NCI-H2196 treated with DMSO at 0.1 percent for 48 hours (cell line): Measurements from ENCODE around the gene UQCRC2.
A peak's percentile ranks its signal among the peaks of the same experiment; 100 is the strongest.
"Not testable (repeated sequence)": the region's sequence is repeated elsewhere in the genome, so short reads cannot be mapped to it uniquely, and the experiment has no call there.

Experiments used
- DNase-seq: peaks from one replicate; lab custom pipeline; 2025; ENCODE audit not compliant: unreplicated experiment; lab: John Stamatoyannopoulos, UW

Gene UQCRC2

DNA sequence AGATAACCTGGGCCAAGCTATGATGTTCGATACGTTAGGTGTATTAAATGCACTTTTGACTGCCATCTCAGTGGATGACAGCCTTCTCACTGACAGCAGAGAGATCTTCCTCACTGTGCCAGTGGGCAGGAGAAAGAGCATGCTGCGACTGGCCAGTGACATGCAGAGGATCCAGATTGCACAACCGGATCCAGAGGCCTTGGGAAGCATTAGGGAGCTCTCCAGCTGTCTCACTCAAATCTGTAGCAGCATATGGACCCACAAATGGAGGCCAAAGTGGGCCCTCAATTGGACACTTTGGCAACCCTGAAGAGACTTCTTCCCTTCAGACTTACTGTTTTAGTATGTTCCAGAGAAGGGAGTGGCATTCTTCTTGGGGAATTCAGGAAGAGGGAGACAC lies 26.9 kb downstream of the UQCRC2 start:
- no peak for DNase-seq

DNA sequence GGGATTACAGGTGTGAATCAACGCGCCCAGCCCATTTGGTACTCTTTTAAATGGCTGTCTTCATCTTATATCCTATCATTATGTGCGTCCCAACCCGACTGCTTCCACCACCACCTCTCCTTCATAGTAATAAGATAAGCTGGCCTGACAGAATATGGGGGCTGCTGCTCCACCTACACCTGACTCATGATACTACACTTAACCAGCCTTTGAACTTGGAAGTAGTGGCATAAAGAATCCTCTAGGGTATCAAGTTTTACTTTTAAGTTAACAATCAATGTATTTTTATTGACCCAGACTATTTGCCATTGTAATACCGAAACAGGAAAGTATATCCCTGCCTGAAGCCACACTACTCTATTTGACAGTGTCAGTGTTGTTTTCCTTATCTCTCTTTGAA lies 28.9 kb downstream of the UQCRC2 start:
- DNase-seq: no peak

DNA sequence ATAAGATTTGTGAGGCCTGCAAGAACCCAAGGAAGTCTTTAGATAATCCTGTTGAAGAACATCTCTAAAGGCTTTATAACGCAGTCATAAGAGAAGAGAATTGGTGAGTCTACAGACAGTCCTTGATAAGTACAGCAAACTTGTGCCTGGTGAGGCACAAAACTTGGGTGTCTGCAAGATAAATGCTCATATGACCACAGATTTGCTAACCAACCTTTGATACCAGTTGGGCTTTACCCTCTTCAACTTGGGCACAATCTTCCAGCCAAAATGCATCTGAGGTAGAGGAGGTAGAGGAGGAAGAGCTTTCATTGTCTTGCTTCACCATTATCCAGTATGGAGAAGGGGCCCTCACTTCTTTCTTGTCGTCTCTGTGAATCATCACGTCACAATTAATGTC lies 30.9 kb downstream of the UQCRC2 start:
- DNase-seq: no peak

DNA sequence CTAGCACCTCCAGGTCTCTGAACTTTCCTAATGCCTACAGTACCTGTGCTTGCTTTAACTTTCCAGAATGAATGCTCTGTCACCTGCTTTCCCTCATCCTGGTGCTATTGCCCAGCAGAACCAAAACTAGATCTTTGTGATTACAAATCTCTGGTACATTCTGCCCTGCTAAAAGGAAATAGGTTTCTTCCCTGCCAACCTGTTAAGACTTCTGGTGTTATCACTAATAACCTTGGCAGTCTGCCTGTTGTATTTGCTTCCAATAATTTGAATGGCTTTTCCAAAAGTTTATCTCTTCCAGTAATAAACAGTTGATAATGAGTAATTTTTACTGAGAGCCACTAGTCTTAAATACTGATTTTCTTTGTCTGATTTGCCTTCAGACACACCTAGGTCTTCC lies 32.4 kb downstream of the UQCRC2 start:
- no peak for DNase-seq

DNA sequence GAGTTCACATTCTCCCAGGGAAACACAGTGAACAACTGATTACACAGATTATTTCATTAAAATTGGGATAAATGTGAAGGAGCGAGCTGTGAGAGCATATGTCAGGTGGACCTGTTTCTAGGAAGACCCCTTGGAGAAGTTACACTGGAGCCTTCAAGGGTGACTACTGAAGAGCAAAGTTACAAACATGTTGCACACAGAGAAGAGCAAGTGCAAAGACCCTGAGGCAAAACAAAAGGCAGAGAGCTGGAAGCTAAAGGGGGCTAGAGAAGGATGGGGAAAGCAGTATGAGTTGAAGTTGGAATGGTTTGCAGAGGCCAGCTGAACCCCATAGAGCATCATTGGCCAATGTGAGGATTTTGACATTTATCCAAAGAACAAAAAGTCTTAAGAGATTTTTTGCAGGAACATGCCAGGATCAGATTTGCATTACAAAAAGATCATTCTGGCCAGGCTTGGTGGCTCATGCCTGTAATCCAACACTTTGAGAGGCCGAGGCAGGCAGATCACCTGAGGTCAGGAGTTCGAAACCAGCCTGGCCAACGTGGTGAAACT lies 33.6 kb downstream of the UQCRC2 start:
- DNase-seq: no peak

DNA sequence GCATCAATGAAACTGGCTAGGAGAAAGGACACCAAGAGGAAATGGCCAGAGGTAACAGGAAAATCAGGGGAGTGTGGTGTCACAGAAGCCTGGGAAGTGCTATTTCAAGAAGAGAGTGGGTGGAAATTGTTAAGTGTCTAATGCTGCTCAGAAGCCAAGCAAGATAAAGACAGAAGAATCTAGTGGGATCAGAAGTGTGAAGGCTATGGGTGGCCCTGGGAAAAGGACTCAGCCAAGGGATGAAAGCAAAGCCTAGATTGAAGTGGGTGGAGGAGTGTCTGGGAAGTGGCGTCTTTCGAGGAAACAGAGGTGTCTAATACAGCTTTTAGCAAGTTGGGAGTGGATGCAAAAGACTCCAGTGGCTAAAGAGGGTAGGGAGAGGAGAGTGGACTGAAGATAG lies 34.3 kb downstream of the UQCRC2 start:
- no peak for DNase-seq

DNA sequence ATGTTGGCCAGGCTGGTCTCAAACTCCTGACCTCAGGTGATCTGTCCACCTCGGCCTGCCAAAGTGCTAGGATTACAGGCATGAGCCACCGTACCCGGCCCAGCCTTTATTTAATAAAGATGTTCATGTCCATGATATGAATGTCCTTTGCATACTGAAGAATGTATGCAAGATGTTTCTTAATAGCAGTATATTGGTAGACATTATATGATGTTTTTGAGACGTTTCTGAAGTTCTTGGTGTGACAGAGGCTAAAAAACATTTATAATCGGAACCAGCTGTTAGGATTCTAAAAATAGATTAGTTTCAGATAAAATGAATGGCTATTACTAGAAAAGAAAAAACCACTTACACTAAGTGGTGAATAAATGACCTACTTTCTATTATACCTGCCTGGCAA lies 36.0 kb downstream of the UQCRC2 start:
- DNase-seq: no peak

DNA sequence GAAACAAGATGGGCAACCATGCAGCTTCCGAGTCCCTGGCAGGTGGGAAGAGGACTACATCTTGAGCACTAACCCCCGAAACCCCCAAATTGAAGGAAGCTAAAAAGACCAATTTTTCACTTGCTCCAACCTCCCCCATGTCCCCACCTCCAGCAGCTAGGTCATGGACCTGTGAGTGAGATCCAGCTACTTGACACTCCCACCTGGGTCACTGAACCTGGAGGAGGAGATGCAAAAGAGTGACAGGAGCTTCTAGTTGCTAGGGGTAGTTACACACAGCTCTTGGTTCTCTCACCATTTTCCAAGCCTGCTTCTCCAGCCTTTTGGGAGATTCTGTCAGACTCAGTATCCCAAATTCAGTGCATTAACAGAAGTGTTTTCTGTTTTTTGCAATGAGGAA lies 36.6 kb downstream of the UQCRC2 start:
- no peak for DNase-seq

DNA sequence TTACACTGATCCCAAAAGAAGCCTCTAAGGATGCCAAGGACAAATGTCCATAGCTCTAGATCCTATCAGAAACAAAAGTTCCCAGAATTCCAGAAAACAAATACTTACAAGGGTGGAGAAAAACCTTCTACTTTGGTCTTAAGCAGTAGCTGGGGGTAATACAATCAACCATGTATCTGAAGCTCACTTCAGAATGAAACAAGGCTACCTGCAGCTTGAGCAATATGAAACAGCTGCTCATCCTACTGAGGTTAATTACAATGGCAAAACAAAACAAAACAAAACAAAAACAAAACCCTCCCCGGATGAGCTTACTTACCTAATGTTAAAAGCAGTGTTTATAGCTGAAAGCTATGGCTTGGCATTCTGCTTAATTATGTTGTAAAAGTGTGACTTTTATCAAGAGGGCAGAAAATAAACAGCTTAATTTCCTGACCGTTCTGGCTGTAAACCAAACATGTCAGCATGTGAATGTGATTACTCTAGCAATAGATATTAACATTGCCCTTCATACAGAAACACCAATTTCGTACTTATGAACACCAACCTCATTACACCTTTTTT lies 37.3 kb downstream of the UQCRC2 start:
- DNase-seq: no peak

DNA sequence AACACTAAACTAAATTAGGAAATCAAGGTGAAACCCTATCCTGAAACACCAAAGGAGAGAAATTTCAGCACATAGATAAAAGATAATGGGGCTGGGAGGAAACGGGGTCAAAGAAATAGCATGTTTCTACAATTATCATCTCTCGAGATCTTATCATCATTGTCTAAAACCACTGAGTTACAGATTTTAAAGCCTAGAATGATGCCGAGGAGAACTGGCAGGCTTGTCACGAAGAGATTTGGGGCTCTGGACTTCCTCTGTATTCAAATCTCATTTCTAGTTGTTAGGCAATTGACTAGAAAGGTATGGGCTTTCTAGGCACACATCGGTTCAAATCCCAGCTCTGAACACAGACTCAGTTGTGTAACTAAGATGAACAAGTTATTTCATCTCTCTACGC lies 38.5 kb downstream of the UQCRC2 start:
- no peak for DNase-seq

DNA sequence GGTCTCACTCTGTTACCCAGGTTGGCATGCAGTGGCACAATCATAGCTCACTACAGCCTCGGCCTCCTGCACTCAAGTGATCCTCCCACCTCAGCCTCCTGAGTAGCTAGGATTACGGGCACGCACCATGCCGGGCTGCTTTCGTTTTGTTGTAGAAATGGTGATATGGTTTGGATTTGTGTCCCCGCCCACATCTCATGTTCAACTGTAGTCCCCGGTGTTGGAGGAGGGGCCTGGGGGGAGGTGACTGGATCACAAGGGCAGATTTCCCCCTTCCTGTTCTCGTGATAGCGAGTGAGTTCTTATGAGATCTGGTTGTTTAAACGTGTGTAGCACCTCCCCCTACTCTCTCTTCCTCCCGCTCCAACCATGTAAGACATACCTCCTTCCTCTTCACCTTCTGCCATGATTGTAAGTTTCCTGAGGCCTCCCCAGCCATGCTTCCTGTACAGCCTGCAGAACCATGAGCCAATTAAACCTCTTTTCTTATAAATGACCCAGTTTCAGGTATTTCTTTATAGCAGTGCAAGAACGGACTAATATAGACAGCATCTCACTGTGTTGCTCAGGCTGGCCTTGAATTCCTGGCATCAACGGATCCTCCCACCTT lies 41.8 kb downstream of the UQCRC2 start:
- no peak for DNase-seq

DNA sequence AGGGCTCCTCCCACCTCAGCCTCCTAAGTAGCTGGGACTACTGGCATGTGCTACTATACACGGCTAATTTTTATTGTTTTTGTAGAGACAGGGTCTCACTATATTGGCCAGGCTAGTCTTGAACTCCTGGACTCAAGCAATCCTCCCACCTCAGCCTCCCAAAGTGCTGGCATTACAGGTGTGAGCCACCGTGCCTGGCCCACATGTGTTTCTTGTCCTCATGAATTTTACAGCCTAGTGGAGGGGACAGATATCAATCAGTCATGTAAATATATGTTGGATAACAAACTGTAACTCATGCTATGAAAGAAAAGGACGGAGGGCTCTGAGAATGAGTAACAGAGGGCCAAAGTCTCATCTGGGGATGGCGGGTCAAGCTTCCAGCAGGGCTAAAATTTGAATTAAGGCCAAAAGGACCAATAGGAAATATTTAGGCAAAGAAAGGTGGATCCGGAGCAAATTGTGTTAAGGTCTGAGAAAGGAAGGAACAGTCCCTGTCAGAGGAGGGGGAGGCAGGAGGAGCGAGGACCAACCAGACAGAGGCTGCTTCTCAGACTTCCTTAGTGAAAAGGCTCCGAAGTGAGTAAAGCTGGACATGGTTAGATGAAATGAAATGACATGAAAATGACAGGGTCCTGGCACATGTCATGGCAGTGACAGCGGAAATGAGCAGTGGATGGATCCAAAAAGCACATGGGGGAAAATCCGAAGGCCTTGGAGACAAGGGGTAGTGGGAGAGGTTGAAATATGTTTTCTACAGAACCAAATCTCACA lies 43.9 kb downstream of the UQCRC2 start:
- no peak for DNase-seq

DNA sequence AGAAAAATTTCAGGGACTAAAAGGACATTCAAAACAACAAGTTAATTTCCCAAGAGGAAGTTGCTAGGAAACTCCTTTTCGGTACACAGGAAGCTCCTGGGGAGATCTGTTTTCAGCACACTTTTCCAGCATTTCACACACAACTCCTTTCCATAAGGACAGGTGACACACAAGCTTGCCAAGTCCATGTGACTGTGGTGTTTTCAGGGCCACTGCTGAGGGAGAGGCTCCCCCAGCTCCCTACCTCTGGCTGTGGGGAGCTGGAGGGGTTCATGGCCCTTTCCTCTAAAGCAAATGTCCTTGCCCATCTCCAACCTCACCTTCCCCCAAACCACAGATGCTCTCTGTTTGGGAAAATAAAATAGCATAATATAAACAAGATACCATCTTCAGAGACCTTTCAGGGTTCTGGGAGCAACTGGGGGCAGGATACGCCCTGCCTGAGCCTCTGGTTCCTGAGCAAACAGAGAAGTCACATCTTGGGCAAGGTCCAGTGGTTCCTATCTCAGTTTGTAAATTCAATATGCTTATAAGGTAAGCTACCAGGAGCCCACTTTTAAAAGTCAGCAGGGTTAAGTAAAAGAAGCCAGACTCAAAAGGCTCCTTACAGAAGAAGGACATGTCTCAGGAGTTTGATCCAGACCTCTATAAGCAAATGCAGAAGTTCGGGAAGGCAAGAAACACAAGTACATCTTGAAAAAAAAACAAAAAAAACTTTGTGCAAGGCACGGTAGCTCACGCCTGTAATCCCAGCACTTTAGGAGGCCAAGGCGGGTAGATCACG lies 44.7 kb downstream of the UQCRC2 start:
- DNase-seq: no peak

DNA sequence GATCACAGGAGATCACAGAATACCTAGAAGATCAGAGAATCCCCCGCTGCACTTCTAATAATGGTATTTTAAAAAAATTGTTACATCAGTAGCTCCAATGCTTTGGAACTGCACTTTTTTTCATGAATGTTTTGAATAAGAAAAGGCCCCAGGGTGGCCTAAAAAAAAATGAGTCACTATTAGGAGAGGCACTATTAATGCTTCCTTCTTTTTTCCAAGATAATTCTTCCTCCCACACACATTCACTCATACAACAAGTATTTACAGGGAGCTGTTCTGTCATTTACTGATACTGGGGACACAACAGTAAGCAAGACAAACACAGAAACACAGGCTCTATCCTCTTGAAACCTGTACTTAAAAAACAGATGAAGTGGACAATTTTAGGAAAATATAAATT lies 48.4 kb downstream of the UQCRC2 start:
- DNase-seq: no peak

DNA sequence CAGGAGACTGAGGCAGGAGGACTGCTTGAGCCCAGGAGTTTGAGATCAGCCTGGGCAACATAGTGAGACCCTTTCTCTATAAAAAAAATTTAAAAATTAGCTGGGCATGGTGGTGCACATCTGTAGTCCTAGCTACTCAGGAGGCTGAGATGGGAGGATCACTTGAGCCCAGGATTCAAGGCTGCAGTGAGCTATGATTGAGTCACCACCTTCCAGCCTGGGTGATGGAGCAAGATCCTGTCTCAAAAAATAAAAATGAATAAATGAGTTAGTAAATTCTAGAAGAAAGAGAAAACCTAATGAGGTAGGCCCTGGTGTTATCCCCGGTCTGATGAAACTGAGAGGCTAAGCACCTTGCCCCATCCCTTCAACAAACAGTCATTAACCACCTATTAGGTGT lies 48.9 kb downstream of the UQCRC2 start:
- not testable (repeated sequence) for DNase-seq

DNA sequence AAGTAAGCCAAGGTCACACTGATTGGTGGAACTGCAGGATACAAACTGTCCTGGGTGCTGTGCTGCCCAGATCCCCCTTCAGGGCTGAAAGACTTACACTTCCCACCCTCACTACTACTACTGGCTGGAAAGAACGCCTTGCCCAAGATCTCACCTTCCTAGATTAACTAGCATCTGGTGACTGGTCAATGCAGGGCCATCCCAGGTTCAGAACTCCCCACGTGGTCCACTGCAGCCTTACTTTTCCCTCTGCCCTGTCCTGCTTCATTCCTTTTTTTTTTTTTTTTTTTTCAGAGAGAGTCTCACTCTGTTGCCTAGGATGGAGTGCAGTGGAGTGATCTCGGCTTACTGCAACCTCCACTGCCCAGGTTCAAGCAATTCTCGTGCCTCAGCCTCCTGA lies 50.0 kb downstream of the UQCRC2 start:
- DNase-seq: no peak

DNA sequence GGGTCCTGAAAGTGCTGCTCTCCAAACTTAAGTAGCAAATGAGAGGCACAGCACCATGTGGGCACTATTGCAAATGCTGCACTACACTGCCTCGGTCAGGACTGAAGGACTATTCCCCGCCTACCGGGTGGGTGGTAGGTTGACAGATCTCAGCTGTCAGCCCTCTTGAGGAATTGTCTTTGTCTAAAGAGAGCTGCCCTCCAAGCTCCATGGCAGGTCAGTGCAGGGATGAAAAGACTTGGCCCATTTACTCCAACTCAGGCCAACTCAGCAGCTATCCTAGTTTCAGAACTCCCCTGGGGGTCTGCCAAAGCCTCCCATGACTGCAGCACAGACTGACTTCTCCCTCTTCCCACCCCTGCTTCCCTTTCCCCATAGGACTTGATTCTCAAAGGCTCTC lies 51.2 kb downstream of the UQCRC2 start:
- no peak for DNase-seq

DNA sequence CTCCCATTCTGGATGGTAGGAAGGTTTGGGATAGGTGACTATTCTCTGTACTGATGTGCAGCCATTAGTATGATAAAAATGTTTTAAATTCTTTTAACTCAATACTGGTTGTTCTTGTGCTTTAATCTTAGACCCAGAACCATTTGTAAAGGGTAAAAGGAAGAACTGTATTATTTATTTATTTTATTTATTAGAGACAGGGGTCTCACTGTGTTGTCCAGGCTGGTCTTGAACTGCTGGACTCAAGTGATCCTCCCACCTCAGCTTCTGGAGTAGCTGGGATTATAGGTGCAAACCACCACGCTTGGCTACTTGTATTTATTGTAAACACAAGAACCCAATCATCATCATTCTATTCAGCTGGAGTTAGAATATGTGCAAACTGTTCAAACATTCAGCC lies 52.6 kb downstream of the UQCRC2 start:
- DNase-seq: no peak

DNA sequence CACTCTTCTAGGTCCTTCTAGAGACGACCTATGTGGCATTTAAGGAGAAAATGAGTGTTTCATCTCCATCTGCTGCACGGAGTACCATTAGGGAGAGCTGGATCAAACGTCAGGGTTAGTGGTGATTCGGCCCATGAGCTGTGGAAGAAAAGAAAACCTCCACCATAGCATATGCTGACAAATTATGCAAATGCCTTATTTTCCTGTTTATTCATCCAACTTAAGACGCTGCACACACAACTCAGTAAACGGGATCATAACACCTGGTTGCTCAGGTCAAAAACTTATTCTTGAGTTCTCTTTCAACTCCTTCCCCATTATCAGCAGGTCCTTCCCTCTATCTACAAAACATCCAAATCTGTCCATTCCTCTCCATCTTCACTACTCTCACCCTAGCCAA lies 53.5 kb downstream of the UQCRC2 start:
- no peak for DNase-seq

DNA sequence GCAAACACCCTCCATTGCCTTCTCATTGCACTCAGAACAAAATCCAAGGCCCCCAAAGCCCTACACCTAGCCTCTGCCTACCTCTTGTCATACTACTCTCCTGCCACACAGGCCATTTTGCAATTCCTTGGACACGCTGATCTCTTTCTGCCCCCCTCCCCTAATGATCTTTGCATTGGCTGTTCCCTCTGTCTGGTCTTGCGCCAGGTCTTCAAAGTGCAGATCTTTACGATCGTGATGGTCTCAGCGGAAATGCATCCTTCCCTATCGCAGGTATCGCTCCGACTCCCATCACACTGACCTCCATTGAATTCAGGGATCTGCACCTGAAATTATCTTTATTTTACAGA lies 54.0 kb downstream of the UQCRC2 start:
- DNase-seq: no peak

DNA sequence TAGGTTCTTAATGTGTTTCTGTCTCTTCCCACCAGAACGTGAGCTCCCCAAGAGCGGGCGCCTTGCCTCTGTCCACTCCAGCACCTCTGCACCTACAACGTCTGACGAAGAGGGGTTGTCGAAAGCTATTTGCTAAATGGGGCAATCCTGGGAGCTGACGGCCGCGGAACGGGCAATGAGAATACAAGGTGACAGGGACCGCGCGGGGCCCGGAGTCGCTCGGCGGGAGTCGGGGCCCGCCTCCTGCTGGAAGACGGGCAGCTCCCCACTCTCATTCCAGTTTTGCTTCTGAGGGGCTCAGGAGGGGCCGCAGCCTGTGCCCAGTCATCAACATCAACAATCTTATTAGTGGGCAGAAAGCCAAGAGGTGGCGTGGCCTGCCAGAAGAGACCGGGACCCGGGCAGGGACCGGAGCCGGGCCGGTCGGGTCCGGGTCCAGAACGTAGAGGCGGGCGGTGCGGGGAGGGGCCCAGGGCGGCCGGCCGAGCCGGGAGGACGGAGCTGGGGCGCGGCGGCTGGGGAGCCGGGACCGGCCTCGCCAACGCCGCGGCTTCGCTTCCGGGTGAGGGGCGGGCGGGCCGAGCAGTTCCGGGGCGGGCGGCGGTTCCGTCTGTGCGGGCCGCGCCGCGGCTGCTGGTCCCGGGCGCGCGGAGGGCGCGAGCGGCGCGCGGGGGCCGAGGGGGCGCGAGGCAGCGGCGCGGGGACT lies 54.5 kb downstream of the UQCRC2 start, which contains the start of gene MOSMO:
TSS of gene MOSMO (plus strand) at position 603 of the 706 bp plus-strand sequence. CDS start 191 bp downstream, outside the sequence.
- peak; percentile 26 for DNase-seq
